ENCODE measurements around the gene RHEBL1.

GRCh38 chr12:49031573-49032161, 38.1 kb downstream of the RHEBL1 start:
- TF ChIP-seq POLR2A (IDR thresholded peaks at IDR 0.05; ENCODE audit: low read depth, low read length) (no peak), USF2 (IDR thresholded peaks at IDR 0.05; ENCODE audit: low read depth, low read length) (no peak), RFX5 (IDR thresholded peaks at IDR 0.05; ENCODE audit: low read depth, low read length) (no peak), RCOR1 (IDR thresholded peaks at IDR 0.05; ENCODE audit: insufficient replicate concordance, low read length) (no peak), CEBPB (IDR thresholded peaks at IDR 0.05; ENCODE audit: low read depth, low read length) (no peak)
- TF ChIP-seq, protein P1, sequence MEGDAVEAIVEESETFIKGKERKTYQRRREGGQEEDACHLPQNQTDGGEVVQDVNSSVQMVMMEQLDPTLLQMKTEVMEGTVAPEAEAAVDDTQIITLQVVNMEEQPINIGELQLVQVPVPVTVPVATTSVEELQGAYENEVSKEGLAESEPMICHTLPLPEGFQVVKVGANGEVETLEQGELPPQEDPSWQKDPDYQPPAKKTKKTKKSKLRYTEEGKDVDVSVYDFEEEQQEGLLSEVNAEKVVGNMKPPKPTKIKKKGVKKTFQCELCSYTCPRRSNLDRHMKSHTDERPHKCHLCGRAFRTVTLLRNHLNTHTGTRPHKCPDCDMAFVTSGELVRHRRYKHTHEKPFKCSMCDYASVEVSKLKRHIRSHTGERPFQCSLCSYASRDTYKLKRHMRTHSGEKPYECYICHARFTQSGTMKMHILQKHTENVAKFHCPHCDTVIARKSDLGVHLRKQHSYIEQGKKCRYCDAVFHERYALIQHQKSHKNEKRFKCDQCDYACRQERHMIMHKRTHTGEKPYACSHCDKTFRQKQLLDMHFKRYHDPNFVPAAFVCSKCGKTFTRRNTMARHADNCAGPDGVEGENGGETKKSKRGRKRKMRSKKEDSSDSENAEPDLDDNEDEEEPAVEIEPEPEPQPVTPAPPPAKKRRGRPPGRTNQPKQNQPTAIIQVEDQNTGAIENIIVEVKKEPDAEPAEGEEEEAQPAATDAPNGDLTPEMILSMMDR (conservative IDR thresholded peaks at IDR 0.05; ENCODE audit: low read depth, low read length), result no peak

All from IMR-90 (cell line).